Mammary epithelial cell (primary cell): Measurements from ENCODE around the gene RNU2-63P.
"Not testable (repeated sequence)": the region's sequence is repeated elsewhere in the genome, so short reads cannot be mapped to it uniquely, and the experiment has no call there.

ENCODE experiments used
- EZH2 ChIP-seq: IDR thresholded peaks from 2 replicates; pipeline ENCODE4 v1.6.1; 2012; ENCODE audit warnings: low read length, inconsistent platforms, borderline replicate concordance
- TF ChIP-seq, protein P1 (sequence below), 2 donors: IDR thresholded peaks in 1 of 2; conservative IDR thresholded peaks in 1 of 2; 2 replicates each; pipeline ENCODE4 v1.5.1; 2011 to 2012; ENCODE audit warnings: inconsistent platforms in 2 of 2, low read length in 2 of 2, mild to moderate bottlenecking in 2 of 2, control low read depth in 1 of 2, low read depth in 1 of 2; ENCODE audit not compliant: insufficient read depth in 1 of 2; ENCODE audit errors: extremely low read depth in 1 of 2

DNA sequence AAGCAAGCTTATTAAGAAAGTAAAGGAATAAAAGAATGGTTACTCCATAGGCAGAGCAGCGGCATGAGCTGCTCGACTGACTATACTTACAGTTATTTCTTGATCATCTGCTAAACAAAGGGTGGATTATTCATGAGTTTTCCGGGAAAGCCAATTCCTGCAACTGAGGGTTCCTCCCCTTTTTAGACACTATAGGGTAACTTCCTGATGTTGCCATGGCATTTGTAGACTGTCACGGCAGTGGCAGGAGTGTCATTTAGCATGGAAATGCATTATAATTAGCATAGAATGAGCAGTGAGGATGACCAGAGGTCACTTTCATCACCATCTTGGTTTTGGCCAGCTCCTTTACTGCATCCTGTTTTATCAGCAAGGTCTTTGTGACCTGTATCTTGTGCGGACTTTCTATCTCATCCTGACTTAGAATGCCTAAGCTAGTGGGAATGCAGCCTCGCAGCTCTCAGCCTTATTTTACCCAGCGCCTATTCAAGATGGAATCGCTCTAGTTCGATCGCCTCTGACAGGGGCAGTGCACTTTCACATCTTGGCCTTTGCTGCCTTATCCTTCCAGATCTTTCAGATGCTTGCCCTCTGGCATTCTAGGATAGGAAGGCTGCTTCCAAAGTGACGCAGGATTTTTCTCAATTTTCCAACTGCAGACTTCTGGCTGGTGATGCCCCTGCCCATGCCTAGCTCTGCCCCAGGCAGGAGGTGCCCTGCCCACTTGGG lies 1.9 kb upstream of the RNU2-63P start:
- TF ChIP-seq, protein P1, sequence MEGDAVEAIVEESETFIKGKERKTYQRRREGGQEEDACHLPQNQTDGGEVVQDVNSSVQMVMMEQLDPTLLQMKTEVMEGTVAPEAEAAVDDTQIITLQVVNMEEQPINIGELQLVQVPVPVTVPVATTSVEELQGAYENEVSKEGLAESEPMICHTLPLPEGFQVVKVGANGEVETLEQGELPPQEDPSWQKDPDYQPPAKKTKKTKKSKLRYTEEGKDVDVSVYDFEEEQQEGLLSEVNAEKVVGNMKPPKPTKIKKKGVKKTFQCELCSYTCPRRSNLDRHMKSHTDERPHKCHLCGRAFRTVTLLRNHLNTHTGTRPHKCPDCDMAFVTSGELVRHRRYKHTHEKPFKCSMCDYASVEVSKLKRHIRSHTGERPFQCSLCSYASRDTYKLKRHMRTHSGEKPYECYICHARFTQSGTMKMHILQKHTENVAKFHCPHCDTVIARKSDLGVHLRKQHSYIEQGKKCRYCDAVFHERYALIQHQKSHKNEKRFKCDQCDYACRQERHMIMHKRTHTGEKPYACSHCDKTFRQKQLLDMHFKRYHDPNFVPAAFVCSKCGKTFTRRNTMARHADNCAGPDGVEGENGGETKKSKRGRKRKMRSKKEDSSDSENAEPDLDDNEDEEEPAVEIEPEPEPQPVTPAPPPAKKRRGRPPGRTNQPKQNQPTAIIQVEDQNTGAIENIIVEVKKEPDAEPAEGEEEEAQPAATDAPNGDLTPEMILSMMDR (conservative IDR thresholded peaks at IDR 0.05 in 1 of 2, IDR thresholded peaks at IDR 0.05 in 1 of 2; ENCODE audit: extremely low read depth in 1 of 2, insufficient read depth in 1 of 2, low read depth in 1 of 2, low read length in 2 of 2), result not testable (repeated sequence)
- not testable (repeated sequence) for TF ChIP-seq EZH2
